ENCODE results near the gene GRK6.

GRK6 gene

GRCh38 chr5:177456591-177456964 lies 30.1 kb downstream of the GRK6 start:
- H3K27ac ChIP-seq (ENCODE audit: low read length), result no peak overlapping the region
- peaks cover 33% of the 10 kb centered on the region for H3K36me3 ChIP-seq (ENCODE audit: control insufficient read depth, insufficient read depth, low read length)
- WGBS (ENCODE audit: insufficient coverage, insufficient read length), result no CpG with 5 or more reads among the region's 12 CpGs

GRCh38 chr5:177456976-177457851 lies 30.7 kb downstream of the GRK6 start:
- Histone ChIP-seq H3K27me3 (ENCODE audit: control insufficient read depth, insufficient read depth, low read length) (no peaks in the 10 kb centered on the region), H3K4me3 (ENCODE audit: low read length) (no peak overlapping the region), H3K9me3 (ENCODE audit: control insufficient read depth, insufficient read depth, low read length) (no peaks in the 10 kb centered on the region), H3K27ac (ENCODE audit: low read length) (no peak overlapping the region), H3K36me3 (ENCODE audit: control insufficient read depth, insufficient read depth, low read length) (peaks cover 33% of the 10 kb centered on the region), H3K4me1 (ENCODE audit: control insufficient read depth, insufficient read depth, low read length) (peaks cover 6% of the 10 kb centered on the region)
- WGBS (ENCODE audit: insufficient coverage, insufficient read length), result no CpG with 5 or more reads among the region's 24 CpGs
- peak; percentile 93 for DNase-seq (ENCODE audit: low read depth, low spot score)

More at GRCh38 chr5:177456591-177456964, 30.1 kb downstream of the GRK6 start:
- DNase-seq (ENCODE audit: low read depth, low spot score), result no peak
- Histone ChIP-seq H3K27me3 (ENCODE audit: control insufficient read depth, insufficient read depth, low read length) (no peaks in the 10 kb centered on the region), H3K4me3 (ENCODE audit: low read length) (no peak overlapping the region), H3K4me1 (ENCODE audit: control insufficient read depth, insufficient read depth, low read length) (peaks cover 6% of the 10 kb centered on the region), H3K9me3 (ENCODE audit: control insufficient read depth, insufficient read depth, low read length) (no peaks in the 10 kb centered on the region)

DNA sequence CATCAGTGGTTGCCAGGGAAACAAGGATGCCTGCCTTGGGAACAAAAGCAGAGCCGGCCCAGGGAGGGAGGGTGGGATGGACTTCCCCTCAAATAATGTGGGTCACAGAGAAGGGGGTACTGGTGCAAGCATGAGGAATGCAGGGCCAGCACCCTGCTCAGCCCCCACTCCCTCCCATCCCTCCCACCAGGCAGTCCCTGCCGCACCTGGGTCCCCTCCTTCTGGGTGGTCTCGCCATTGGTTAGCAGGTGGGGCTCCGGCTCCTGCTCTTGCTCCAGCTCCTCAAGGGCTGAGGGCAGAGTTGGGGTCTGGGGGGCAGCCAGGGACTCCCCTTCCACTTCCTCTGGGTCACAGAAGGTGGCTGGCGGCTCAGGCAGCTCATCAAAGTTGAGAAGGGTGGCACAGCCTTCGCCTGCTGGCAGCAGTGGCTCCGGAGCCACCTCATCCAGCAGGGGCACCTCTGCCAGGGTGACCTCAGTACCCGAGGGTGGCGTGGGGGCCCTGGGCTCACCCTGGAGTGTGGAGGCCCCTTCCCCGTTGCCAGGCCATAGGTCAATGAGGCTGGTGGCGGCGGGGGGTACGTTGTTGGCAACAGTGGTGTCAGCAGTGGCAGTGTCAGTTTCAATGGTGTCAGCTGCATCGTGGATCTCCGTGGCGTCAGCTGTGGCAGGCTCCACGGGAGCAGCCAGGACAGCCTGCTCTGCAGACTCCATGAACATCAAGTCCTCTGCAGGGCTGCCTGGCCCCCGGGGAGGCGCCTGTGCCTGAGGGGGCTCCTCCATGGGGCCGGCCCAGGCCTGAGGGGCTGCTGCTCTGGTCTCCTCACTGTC lies 31.6 kb downstream of the GRK6 start:
- peaks cover 33% of the 10 kb centered on the region for H3K36me3 ChIP-seq (ENCODE audit: control insufficient read depth, insufficient read depth, low read length)
- no CpG with 5 or more reads among the region's 20 CpGs for WGBS (ENCODE audit: insufficient coverage, insufficient read length)
- no peaks in the 10 kb centered on the region for H3K27me3 ChIP-seq (ENCODE audit: control insufficient read depth, insufficient read depth, low read length)
- peaks cover 5% of the 10 kb centered on the region for H3K4me1 ChIP-seq (ENCODE audit: control insufficient read depth, insufficient read depth, low read length)
- no peak for DNase-seq (ENCODE audit: low read depth, low spot score)
- no peaks in the 10 kb centered on the region for H3K9me3 ChIP-seq (ENCODE audit: control insufficient read depth, insufficient read depth, low read length)
- no peak overlapping the region for H3K27ac ChIP-seq (ENCODE audit: low read length)
- H3K4me3 ChIP-seq (ENCODE audit: low read length), result no peak overlapping the region

- H3K27me3 ChIP-seq (ENCODE audit: control insufficient read depth, insufficient read depth, low read length), result no peaks in the 10 kb centered on the region
- H3K9me3 ChIP-seq (ENCODE audit: control insufficient read depth, insufficient read depth, low read length), result no peaks in the 10 kb centered on the region
- no peak overlapping the region for H3K4me3 ChIP-seq (ENCODE audit: low read length)
- no peak overlapping the region for H3K27ac ChIP-seq (ENCODE audit: low read length)
- peaks cover 3% of the 10 kb centered on the region for H3K4me1 ChIP-seq (ENCODE audit: control insufficient read depth, insufficient read depth, low read length)
- DNase-seq (ENCODE audit: low read depth, low spot score), result no peak
- WGBS (ENCODE audit: insufficient coverage, insufficient read length), result no CpG with 5 or more reads among the region's 14 CpGs
- H3K36me3 ChIP-seq (ENCODE audit: control insufficient read depth, insufficient read depth, low read length), result peaks cover 37% of the 10 kb centered on the region
These were observed 32.5 kb downstream of the GRK6 start for GRCh38 chr5:177458912-177459350.

GRCh38 chr5:177459357-177459756 lies 32.9 kb downstream of the GRK6 start:
- Histone ChIP-seq H3K27ac (ENCODE audit: low read length) (no peak overlapping the region), H3K9me3 (ENCODE audit: control insufficient read depth, insufficient read depth, low read length) (no peaks in the 10 kb centered on the region), H3K4me3 (ENCODE audit: low read length) (no peak overlapping the region), H3K4me1 (ENCODE audit: control insufficient read depth, insufficient read depth, low read length) (peaks cover 3% of the 10 kb centered on the region), H3K27me3 (ENCODE audit: control insufficient read depth, insufficient read depth, low read length) (no peaks in the 10 kb centered on the region), H3K36me3 (ENCODE audit: control insufficient read depth, insufficient read depth, low read length) (peaks cover 37% of the 10 kb centered on the region)
- DNase-seq (ENCODE audit: low read depth, low spot score), result no peak
- no CpG with 5 or more reads among the region's 11 CpGs for WGBS (ENCODE audit: insufficient coverage, insufficient read length)

DNA sequence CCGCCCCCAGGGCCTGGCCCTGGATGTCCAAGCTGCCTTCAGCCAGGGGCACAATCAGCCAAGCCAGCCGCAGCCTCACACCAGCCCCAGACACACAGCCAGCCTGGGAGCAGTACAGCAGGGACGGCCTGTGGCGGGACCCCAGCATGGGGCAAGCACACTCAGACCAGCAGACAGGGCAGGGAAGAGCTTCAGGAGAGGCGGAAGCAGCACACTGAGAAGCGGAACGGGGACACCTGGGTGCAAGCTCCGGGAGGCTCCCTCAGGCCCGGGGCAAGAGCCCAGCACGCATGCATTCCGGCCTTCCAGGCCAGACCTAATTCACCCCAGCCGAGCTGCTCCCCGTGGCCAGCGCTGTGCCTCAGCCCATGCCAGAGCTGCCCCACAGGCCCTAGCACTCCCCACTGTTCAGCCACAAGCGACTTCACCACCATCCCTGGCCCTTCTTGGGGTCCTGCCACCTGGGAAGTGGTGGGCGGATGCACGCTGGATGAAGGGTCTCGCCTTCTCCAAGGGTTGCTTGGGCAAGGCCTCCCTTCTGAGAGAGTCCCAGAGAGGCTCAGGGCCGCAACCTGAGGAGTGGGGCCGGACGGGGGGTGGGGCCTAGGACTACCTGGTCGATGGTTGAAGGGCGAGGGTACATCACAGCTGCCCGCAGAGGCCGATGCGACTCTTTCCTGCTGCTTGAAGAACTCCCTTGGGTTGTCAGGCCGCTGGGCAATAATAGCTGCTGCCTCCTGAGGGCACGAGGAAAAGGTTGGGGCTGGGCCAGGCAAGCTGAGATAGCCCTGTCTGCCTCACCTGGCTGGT lies 33.5 kb downstream of the GRK6 start:
- WGBS (ENCODE audit: insufficient coverage, insufficient read length), result no CpG with 5 or more reads among the region's 28 CpGs
- Histone ChIP-seq H3K4me3 (ENCODE audit: low read length) (no peak overlapping the region), H3K9me3 (ENCODE audit: control insufficient read depth, insufficient read depth, low read length) (no peaks in the 10 kb centered on the region), H3K36me3 (ENCODE audit: control insufficient read depth, insufficient read depth, low read length) (peaks cover 37% of the 10 kb centered on the region), H3K4me1 (ENCODE audit: control insufficient read depth, insufficient read depth, low read length) (peaks cover 3% of the 10 kb centered on the region), H3K27ac (ENCODE audit: low read length) (no peak overlapping the region), H3K27me3 (ENCODE audit: control insufficient read depth, insufficient read depth, low read length) (no peaks in the 10 kb centered on the region)
- no peak for DNase-seq (ENCODE audit: low read depth, low spot score)

DNA sequence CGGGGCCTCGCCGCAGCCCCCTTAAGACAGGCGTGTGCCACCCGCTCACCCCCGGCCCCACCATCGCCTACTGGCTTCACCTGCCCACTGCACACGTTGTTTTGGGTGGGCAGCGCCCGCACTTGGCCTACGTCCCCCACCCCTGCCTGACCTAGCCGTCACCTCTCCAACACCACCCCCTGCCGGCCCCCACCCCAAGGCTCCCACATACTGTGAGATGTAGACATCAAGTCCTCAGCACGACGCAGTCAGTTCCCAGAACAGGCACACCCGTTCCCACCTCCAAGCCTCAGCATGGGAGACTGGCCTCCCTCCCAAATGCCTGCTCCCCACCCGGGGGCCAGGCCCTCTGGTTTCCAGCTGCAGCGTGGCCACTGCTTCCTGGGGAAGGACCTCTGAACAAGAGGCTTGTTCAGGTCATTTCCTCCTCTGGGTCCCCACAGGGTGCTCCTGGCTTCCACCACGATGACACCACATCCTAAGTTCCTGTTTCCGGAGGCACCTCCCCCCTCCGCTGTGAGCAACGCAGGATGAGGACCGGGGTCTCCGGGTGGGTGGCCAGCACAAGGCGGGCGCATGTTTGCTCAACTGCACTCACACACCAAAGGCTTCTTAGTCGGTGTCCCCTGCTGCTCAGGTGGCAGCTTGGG lies 35.7 kb downstream of the GRK6 start:
- Histone ChIP-seq H3K4me3 (ENCODE audit: low read length) (no peak overlapping the region), H3K27ac (ENCODE audit: low read length) (no peak overlapping the region), H3K36me3 (ENCODE audit: control insufficient read depth, insufficient read depth, low read length) (peaks cover 55% of the 10 kb centered on the region), H3K27me3 (ENCODE audit: control insufficient read depth, insufficient read depth, low read length) (no peaks in the 10 kb centered on the region), H3K9me3 (ENCODE audit: control insufficient read depth, insufficient read depth, low read length) (no peaks in the 10 kb centered on the region), H3K4me1 (ENCODE audit: control insufficient read depth, insufficient read depth, low read length) (peaks cover 3% of the 10 kb centered on the region; the same call in 1 of the 2 replicates)
- no peak for DNase-seq (ENCODE audit: low read depth, low spot score)
- no CpG with 5 or more reads among the region's 27 CpGs for WGBS (ENCODE audit: insufficient coverage, insufficient read length)

GRCh38 chr5:177465044-177465443 lies 38.6 kb downstream of the GRK6 start:
- no CpG with 5 or more reads among the region's 11 CpGs for WGBS (ENCODE audit: insufficient coverage, insufficient read length)
- no peak overlapping the region for H3K4me3 ChIP-seq (ENCODE audit: low read length)
- H3K4me1 ChIP-seq (ENCODE audit: control insufficient read depth, insufficient read depth, low read length), result peaks cover 1% of the 10 kb centered on the region
- no peaks in the 10 kb centered on the region for H3K27me3 ChIP-seq (ENCODE audit: control insufficient read depth, insufficient read depth, low read length)
- DNase-seq (ENCODE audit: low read depth, low spot score), result no peak
- no peaks in the 10 kb centered on the region for H3K9me3 ChIP-seq (ENCODE audit: control insufficient read depth, insufficient read depth, low read length)
- H3K27ac ChIP-seq (ENCODE audit: low read length), result no peak overlapping the region
- H3K36me3 ChIP-seq (ENCODE audit: control insufficient read depth, insufficient read depth, low read length), result peaks cover 50% of the 10 kb centered on the region

DNA sequence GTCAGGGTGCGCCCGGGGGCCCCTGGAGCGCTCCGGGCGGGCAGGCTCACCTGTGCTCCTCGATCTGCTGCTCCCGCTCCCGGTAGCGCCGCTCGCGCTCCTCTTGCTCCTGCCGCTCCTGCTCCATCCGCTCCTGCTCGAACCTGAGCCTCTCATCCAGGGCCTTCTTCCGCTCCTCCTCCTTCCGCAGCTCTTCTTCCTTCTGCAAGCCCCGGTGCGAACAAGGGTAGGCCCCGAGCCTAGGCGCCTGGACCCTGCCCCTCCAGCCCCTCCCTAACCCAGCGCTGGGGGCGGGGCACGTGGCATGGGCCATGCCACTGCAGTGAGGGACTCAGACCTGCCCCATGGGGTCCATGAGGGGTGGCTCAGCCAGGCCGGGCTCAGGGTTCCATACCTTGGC lies 40.4 kb downstream of the GRK6 start:
- whole genome bisulfite sequencing (ENCODE audit: insufficient coverage, insufficient read length), result no CpG with 5 or more reads among the region's 25 CpGs
- Histone ChIP-seq H3K27me3 (ENCODE audit: control insufficient read depth, insufficient read depth, low read length) (no peaks in the 10 kb centered on the region), H3K9me3 (ENCODE audit: control insufficient read depth, insufficient read depth, low read length) (no peaks in the 10 kb centered on the region), H3K36me3 (ENCODE audit: control insufficient read depth, insufficient read depth, low read length) (peaks cover 55% of the 10 kb centered on the region), H3K27ac (ENCODE audit: low read length) (no peak overlapping the region), H3K4me3 (ENCODE audit: low read length) (no peak overlapping the region), H3K4me1 (ENCODE audit: control insufficient read depth, insufficient read depth, low read length) (peaks cover 15% of the 10 kb centered on the region)
- DNase-seq (ENCODE audit: low read depth, low spot score), result no peak

Measured in iPS DF 6.9 (cell line).